Measurements from ENCODE around the gene DOCK11. TPM values are rescaled to one million over a fixed set of nuclear protein-coding genes. Genes with fewer than 3 reads are reported as not detected.
"Not testable (repeated sequence)": the region's sequence is repeated elsewhere in the genome, so short reads cannot be mapped to it uniquely, and the experiment has no call there.

Gene DOCK11
- total RNA-seq, 1 donor from 2014 or later: 117 TPM

DNA sequence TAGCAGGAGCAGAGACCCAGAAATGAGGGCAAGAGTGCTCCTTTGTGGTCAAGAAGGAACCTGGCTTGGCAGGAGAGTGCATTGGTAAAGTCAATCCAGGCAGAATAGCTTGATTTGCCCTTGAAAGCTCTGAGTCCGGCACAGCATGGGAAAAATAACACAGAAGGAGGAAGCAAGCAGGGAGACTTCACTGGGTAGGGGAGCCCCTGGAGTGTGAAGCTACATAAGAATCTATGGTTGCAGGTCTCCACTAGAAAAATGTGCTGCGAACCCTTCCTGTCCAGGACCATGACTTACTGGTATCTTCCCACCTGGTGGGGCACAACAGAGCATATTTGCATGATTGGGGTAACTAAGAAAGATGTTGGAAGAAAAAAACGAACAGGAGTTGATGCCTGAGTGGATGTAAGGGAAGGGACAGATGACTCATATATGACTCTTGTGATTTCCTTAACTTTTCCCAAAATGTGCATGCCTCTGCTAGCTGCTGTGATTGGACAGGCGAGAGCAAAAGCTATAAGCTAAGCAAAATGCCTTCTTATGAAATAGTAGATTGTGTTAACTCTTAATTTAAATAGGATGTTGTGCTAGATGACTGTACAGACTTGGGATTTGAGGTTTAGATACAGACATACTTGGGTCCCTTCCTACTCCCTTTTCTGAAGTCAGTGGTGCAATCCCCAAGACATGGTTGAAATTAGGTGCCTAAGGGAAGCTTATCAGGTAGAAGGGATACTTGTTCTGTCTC lies 235.1 kb downstream of the DOCK11 start:
- DNase-seq (ENCODE audit: low spot score): no peak

DNA sequence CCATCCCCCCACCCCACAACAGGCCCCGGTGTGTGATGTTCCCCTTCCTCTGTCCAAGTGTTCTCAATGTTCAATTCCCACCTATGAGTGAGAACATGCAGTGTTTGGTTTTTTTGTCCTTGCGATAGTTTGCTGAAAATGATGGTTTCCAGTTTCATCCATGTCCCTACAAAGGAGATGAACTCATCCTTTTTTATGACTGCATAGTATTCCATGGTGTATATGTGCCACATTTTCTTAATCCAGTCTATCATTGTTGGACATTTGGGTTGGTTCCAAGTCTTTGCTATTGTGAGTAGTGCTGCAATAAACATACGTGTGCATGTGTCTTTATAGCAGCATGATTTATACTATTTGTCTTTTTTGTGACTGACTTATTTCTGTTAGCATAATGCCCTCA lies 236.9 kb downstream of the DOCK11 start:
- DNase-seq (ENCODE audit: low spot score): not testable (repeated sequence)

DNA sequence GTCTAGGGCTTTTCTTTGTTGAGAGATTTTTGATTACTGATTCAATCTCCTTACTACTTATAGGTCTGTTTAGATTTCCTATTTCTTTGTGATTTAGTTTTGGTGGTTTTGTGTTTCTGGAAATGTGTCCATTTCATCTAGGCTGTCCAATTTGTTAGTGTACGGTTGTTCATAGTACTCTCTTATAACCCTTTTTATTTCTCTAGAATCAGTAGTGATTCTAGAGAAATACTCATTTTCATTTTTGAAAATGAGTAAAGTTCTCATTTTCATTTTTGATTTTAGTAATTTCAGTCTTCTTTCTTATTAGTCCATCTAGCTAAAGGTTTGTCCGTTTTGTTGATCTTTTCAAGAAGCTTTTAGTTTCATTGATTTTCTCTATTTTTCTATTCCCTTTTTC lies 239.3 kb downstream of the DOCK11 start:
- DNase-seq (ENCODE audit: low spot score): no peak

Other genes with a start within 250 kb of the DOCK11 start
- 15.3 TPM for gene WDR44, start 149.7 kb upstream of the DOCK11 start, total RNA-seq
- gene IL13RA1, start 231.8 kb downstream of the DOCK11 start, total RNA-seq: 66.7 TPM

All from mesenteric fat pad (tissue), 1 donor.